B cell (primary cell): Measurements from ENCODE around the gene PPP1R27. TPM values are rescaled to one million over a fixed set of nuclear protein-coding genes. Genes with fewer than 3 reads are reported as not detected.

Source experiments
- ATAC-seq: fragments of 200-7000 bp; cut with Tn5 transposase; one replicate; pipeline ENCODE4 v1.10.0; 2021; ENCODE audit warnings: low read depth, mild to moderate bottlenecking, moderate number of reproducible peaks, moderate library complexity
- CTCF ChIA-PET: fragments of 350-600 bp; sonication (Branson Sonifier 250); formaldehyde crosslinking; loops from one replicate; lab custom pipeline; 2021; ENCODE audit warnings: antibody characterized with exemption, inconsistent platforms; lab: Charles Lee
- POLR2A ChIA-PET: fragments of 350-600 bp; sonication (Branson Sonifier 250); formaldehyde crosslinking; loops from one replicate; lab custom pipeline; 2021; ENCODE audit warnings: antibody characterized with exemption; lab: Charles Lee
- DNase-seq: peaks from one replicate; pipeline ENCODE4 v3.0.0; 2013
- H2AFZ ChIP-seq: 2 replicates; pipeline ENCODE4 v1.6.1; 2012; ENCODE audit warnings: mild to moderate bottlenecking, low read depth, low read length; ENCODE audit not compliant: insufficient read depth, poor library complexity, severe bottlenecking
- H3K27ac ChIP-seq, 2 donors: 1 replicate in 1 of 2; 2 replicates in 1 of 2; pipeline ENCODE4 v1.5.1; 2012 to 2013; ENCODE audit warnings: low read length in 2 of 2, mild to moderate bottlenecking in 2 of 2, moderate library complexity in 1 of 2
- H3K27me3 ChIP-seq, 4 experiments: fragments of 200-600 bp in 1 of 4; sonication (generic) in 1 of 4; replicated peaks in 1 of 4; 1 replicate in 2 of 4; 2 replicates in 2 of 4; pipeline versions ENCODE4 v1.6.1 to v1.7.0; 2013 to 2016; ENCODE audit warnings: low read length in 3 of 4, mild to moderate bottlenecking in 2 of 4, mixed read lengths in 1 of 4, moderate library complexity in 1 of 4; ENCODE audit not compliant: insufficient read depth in 4 of 4, control insufficient read depth in 3 of 4; ENCODE audit errors: control extremely low read depth in 1 of 4
- H3K36me3 ChIP-seq, 2 experiments: replicated peaks in 1 of 2; 1 replicate in 1 of 2; 2 replicates in 1 of 2; pipeline versions ENCODE4 v1.6.1 to v1.7.1; 2013; ENCODE audit warnings: low read length in 1 of 2; ENCODE audit not compliant: insufficient read depth in 2 of 2, control insufficient read depth in 1 of 2; ENCODE audit errors: control extremely low read depth in 1 of 2, extremely low read depth in 1 of 2
- H3K4me1 ChIP-seq, 2 donors: fragments of 200-600 bp in 1 of 2; sonication (generic) in 1 of 2; 1 replicate in 1 of 2; 2 replicates in 1 of 2; pipeline versions ENCODE4 v1.5.1 to v1.6.1; 2013 to 2017; ENCODE audit warnings: low read length in 2 of 2; ENCODE audit not compliant: control insufficient read depth in 2 of 2, insufficient read depth in 2 of 2
- H3K4me2 ChIP-seq: replicated peaks from 2 replicates; pipeline ENCODE3; 2012; ENCODE audit warnings: mild to moderate bottlenecking, low read depth, low read length; ENCODE audit not compliant: poor library complexity, severe bottlenecking
- H3K4me3 ChIP-seq, 5 experiments: fragments of 200-600 bp in 1 of 5; sonication (generic) in 1 of 5; 1 replicate in 3 of 5; 2 replicates in 2 of 5; pipeline versions ENCODE4 v1.5.1 to v1.7.0; 2011 to 2016; ENCODE audit warnings: low read length in 4 of 5, mild to moderate bottlenecking in 4 of 5, low read depth in 2 of 5, control low read depth in 1 of 5, moderate library complexity in 1 of 5; ENCODE audit not compliant: insufficient read depth in 1 of 5; ENCODE audit errors: control extremely low read depth in 1 of 5, extremely low read depth in 1 of 5
- H3K79me2 ChIP-seq: fragments of 200-600 bp; sonication (generic); one replicate; pipeline ENCODE4 v1.6.0; 2016; ENCODE audit warnings: low read length; ENCODE audit not compliant: control insufficient read depth, insufficient read depth
- H3K9ac ChIP-seq: fragments of 200-600 bp; sonication (generic); 2 replicates; pipeline ENCODE4 v1.6.1; 2017; ENCODE audit warnings: mild to moderate bottlenecking, low read length, moderate library complexity
- H3K9me3 ChIP-seq, 3 donors: one replicate each; pipeline versions ENCODE4 v1.6.1 to v1.7.1; 2013; ENCODE audit warnings: low read length in 2 of 3; ENCODE audit not compliant: control insufficient read depth in 2 of 3, insufficient read depth in 1 of 3; ENCODE audit errors: control extremely low read depth in 1 of 3
- H4K20me1 ChIP-seq: 2 replicates; pipeline ENCODE4 v1.6.0; 2012; ENCODE audit warnings: mild to moderate bottlenecking, low read length; ENCODE audit not compliant: insufficient read depth, control insufficient read depth, poor library complexity, severe bottlenecking
- H3K27ac Mint-ChIP-seq: one replicate; pipeline ENCODE4 v1.8.0; 2021; ENCODE audit warnings: mixed read lengths
- H3K27me3 Mint-ChIP-seq: one replicate; pipeline ENCODE4 v1.8.0; 2021; ENCODE audit warnings: mixed read lengths
- H3K4me1 Mint-ChIP-seq: one replicate; pipeline ENCODE4 v1.8.0; 2021; ENCODE audit warnings: mixed read lengths
- H3K4me3 Mint-ChIP-seq: one replicate; pipeline ENCODE4 v1.8.0; 2021; ENCODE audit warnings: mixed read lengths
- H3K9me3 Mint-ChIP-seq: one replicate; pipeline ENCODE4 v1.8.0; 2022; ENCODE audit warnings: mixed read lengths; ENCODE audit not compliant: insufficient read depth
- CTCF ChIP-seq: fragments of 200-600 bp; IDR thresholded peaks from one replicate; pipeline ENCODE4 v1.8.0; 2022; ENCODE audit warnings: antibody characterized with exemption, mild to moderate bottlenecking
- EZH2 ChIP-seq: IDR thresholded peaks from 2 replicates; pipeline ENCODE4 v1.6.1; 2012; ENCODE audit warnings: borderline replicate concordance, low read depth, mild to moderate bottlenecking, moderate library complexity, low read length; ENCODE audit not compliant: insufficient read depth, poor library complexity, severe bottlenecking
- WGBS: methylation state at CpG from one replicate; pipeline ENCODE4 v1.1.5; 2013; ENCODE audit warnings: missing lambda C conversion rate; ENCODE audit not compliant: insufficient coverage; 5-methylcytosine and 5-hydroxymethylcytosine counted together
- intact Hi-C: fragments of 100-400 bp; cut with micrococcal nuclease; formaldehyde crosslinking; loops from one replicate; pipeline ENCODE4 v1.10.0; 2022
- polyA plus RNA-seq: library from polyadenylated mRNA; depleted of rRNA; stranded (reverse); fragments of >200 nt; gene quantifications from 2 replicates; pipeline ENCODE4 v1.2.3, GENCODE V29; 2012
- total RNA-seq, 2 donors: library from RNA; stranded (reverse); fragments of 120-200 nt in 1 of 2; gene quantifications; 1 replicate in 1 of 2; 2 replicates in 1 of 2; pipeline versions ENCODE4 v1.2.3 to v1.2.4, GENCODE V29; 2013 to 2022

The PPP1R27 gene
- total and polyA plus RNA-seq, 2 donors (not counting 1 experiment from before 2014, with no cell fraction given), result not detected

- no peak overlapping the region for H3K4me3 ChIP-seq
- ChIA-PET CTCF (no interaction called here), POLR2A (no interaction called here)
- Mint-ChIP-seq H3K4me1 (no peaks in the 10 kb centered on the region), H3K27ac (no peak overlapping the region), H3K9me3 (no peaks in the 10 kb centered on the region), H3K27me3 (peaks cover 13% of the 10 kb centered on the region), H3K4me3 (no peak overlapping the region)
- no peak overlapping the region for H2AFZ ChIP-seq
- H3K27me3 ChIP-seq, result no peaks in the 10 kb centered on the region
- no peak overlapping the region for H3K4me2 ChIP-seq
- peaks cover 11% of the 10 kb centered on the region for H4K20me1 ChIP-seq
- H3K79me2 ChIP-seq, result no peaks in the 10 kb centered on the region
- intact Hi-C loops, result no loop called here
- no peak overlapping the region for H3K9ac ChIP-seq
- no peak for ATAC-seq
- H3K36me3 ChIP-seq, result peaks cover 0 to 11% of the 10 kb centered on the region in 2 experiments
- no peaks in the 10 kb centered on the region for H3K4me1 ChIP-seq
- no peaks in the 10 kb centered on the region for H3K9me3 ChIP-seq
- no peak overlapping the region for H3K27ac ChIP-seq
- no peak for TF ChIP-seq EZH2
- TF ChIP-seq CTCF, result no peak
- no peak for DNase-seq
- 50% methylated on average over 1 of the region's 13 CpGs for WGBS
These were observed 15.1 kb downstream of the PPP1R27 start for GRCh38 chr17:81819708-81820107.

DNA sequence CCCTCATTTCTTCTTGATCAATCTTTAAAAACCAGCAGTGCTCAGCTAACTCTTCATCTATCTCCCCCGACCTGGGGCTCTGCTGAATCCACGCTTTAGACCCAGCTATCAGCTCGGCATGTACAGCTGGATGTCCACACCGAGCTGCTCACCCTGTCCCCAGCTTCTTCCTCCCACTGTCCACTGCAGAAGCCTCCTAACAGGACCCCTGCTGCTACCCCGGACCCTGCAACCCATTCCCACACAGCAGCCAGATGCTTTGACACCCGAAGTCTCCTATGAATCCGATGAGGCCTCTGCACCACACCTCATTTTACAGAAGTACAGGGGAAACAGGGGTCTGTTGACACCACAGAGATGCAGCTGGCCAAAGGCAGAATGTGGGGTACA, 17.1 kb downstream of the PPP1R27 start:
- no peaks in the 10 kb centered on the region for H3K27me3 ChIP-seq
- H3K9me3 Mint-ChIP-seq, result no peaks in the 10 kb centered on the region
- ChIA-PET POLR2A (no interaction called here), CTCF (no interaction called here)
- ATAC-seq, result no peak
- H3K9me3 ChIP-seq, result no peaks in the 10 kb centered on the region
- intact Hi-C loops, result no loop called here
- no peak overlapping the region for H3K4me2 ChIP-seq
- no peak overlapping the region for H3K4me3 Mint-ChIP-seq
- TF ChIP-seq CTCF, result no peak
- TF ChIP-seq EZH2, result no peak
- no peaks in the 10 kb centered on the region for H3K4me1 Mint-ChIP-seq
- no peaks in the 10 kb centered on the region for H3K4me1 ChIP-seq
- no peak overlapping the region for H2AFZ ChIP-seq
- H3K27ac Mint-ChIP-seq, result no peak overlapping the region
- no peaks in the 10 kb centered on the region for H3K79me2 ChIP-seq
- 49% methylated on average over 4 of the region's 7 CpGs for WGBS
- peaks cover 13% of the 10 kb centered on the region for H3K27me3 Mint-ChIP-seq
- no peak for DNase-seq
- H3K27ac ChIP-seq, result no peak overlapping the region
- no peak overlapping the region for H3K4me3 ChIP-seq
- no peak overlapping the region for H3K9ac ChIP-seq
- no peaks in the 10 kb centered on the region for H4K20me1 ChIP-seq
- H3K36me3 ChIP-seq, result peaks cover 0 to 5% of the 10 kb centered on the region in 2 experiments
